ACHN (cell line): Measurements from ENCODE around the gene REC8.
"Not testable (repeated sequence)": the region's sequence is repeated elsewhere in the genome, so short reads cannot be mapped to it uniquely, and the experiment has no call there.

Experiments used
- DNase-seq: peaks from one replicate; pipeline ENCODE4 v3.0.0-alpha.2; 2015
- in situ Hi-C: cut with HindIII; loops from 2 replicates; pipeline ENCODE4 v1.10.0; 2017; ENCODE audit warnings: low sequenced_read_pairs, low pct_ligation_motif_present, low pct_unique_long_range_greater_than_20kb

The REC8 gene

GRCh38 chr14:24194873-24195185, 22.9 kb downstream of the REC8 start:
- in situ Hi-C loops, result no loop called here
- DNase-seq, result no peak

- DNase-seq, result peak; percentile 75
- in situ Hi-C loops, result no loop called here
These were observed 23.5 kb downstream of the REC8 start, which contains the start of gene TM9SF1 for GRCh38 chr14:24195186-24196070. TSS of gene TM9SF1 (minus strand) at chr14:24195441. CDS start at chr14:24195019, 422 bp downstream.

GRCh38 chr14:24196071-24197055, 24.5 kb downstream of the REC8 start:
- in situ Hi-C loops, result no loop called here
- peak; percentile 19 for DNase-seq

- in situ Hi-C loops, result no loop called here
- DNase-seq, result no peak
These were observed 25.2 kb downstream of the REC8 start for GRCh38 chr14:24197056-24197450.

GRCh38 chr14:24198814-24199524, 27.1 kb downstream of the REC8 start:
- no peak for DNase-seq
- in situ Hi-C loops, result no loop called here

GRCh38 chr14:24202538-24202937, 30.7 kb downstream of the REC8 start:
- DNase-seq, in situ Hi-C loops: not testable (repeated sequence)

- in situ Hi-C loops, DNase-seq: not testable (repeated sequence)
These were observed 31.5 kb downstream of the REC8 start for GRCh38 chr14:24203249-24203886.

- no peak for DNase-seq
- in situ Hi-C loops, result no loop called here
These were observed 32.6 kb downstream of the REC8 start for GRCh38 chr14:24204163-24205146.

GRCh38 chr14:24206260-24207103, 34.6 kb downstream of the REC8 start:
- no peak for DNase-seq
- in situ Hi-C loops, result no loop called here

- in situ Hi-C loops, result no loop called here
- DNase-seq, result no peak
These were observed 35.2 kb downstream of the REC8 start for GRCh38 chr14:24207104-24207551.

- in situ Hi-C loops, result no loop called here
These were observed 35.7 kb downstream of the REC8 start for GRCh38 chr14:24207625-24208024.

GRCh38 chr14:24211311-24211710, 39.4 kb downstream of the REC8 start:
- in situ Hi-C loops, result no loop called here

More at GRCh38 chr14:24207625-24208024, 35.7 kb downstream of the REC8 start:
- DNase-seq, result no peak

GRCh38 chr14:24212924-24213865, 41.3 kb downstream of the REC8 start, which contains the start of gene CHMP4A:
TSS of gene CHMP4A (minus strand) at chr14:24213488. CDS start at chr14:24213439, 49 bp downstream.
- in situ Hi-C loops, result no loop called here
- peak; percentile 97 for DNase-seq

More at GRCh38 chr14:24211311-24211710, 39.4 kb downstream of the REC8 start:
- no peak for DNase-seq

GRCh38 chr14:24213866-24214662, 42.2 kb downstream of the REC8 start:
- in situ Hi-C loops, result no loop called here
- no peak for DNase-seq
